ENCODE measurements around the gene SNX13. TPM values are rescaled to one million over a fixed set of nuclear protein-coding genes. Genes with fewer than 3 reads are reported as not detected.

SNX13 gene
- total and polyA plus RNA-seq, 7 donors = 9.6 to 80.9 (median 43.8) TPM

GRCh38 chr7:17942231-17942630 is 1.9 kb upstream of the SNX13 start:
- Histone ChIP-seq H3K4me3 (no peak overlapping the region), H3K27me3 (no peaks in the 10 kb centered on the region), H3K4me1 (peaks cover 0 to 25% (median 18%) of the 10 kb centered on the region in 4 donors), H3K36me3 (no peaks in the 10 kb centered on the region), H3K27ac (no peak overlapping the region), H3K9me3 (no peaks in the 10 kb centered on the region)
- no peak for TF ChIP-seq POLR2A (IDR thresholded peaks at IDR 0.05)
- TF ChIP-seq POLR2AphosphoS5 (IDR thresholded peaks at IDR 0.05) = no peak
- no peak for TF ChIP-seq CTCF (IDR thresholded peaks at IDR 0.05)
- TF ChIP-seq EP300 (IDR thresholded peaks at IDR 0.05) = no peak
- DNase-seq = no peak
- intact Hi-C loops (cut with DNase I) = no loop called here
- WGBS, 2 donors = 92% methylated on average over 1 of the region's 1 CpG

GRCh38 chr7:17940951-17941431 is 697 bp upstream of the SNX13 start:
- DNase-seq = no peak
- TF ChIP-seq EP300 (IDR thresholded peaks at IDR 0.05) = no peak
- TF ChIP-seq POLR2AphosphoS5 (IDR thresholded peaks at IDR 0.05) = no peak
- no peak for TF ChIP-seq POLR2A (IDR thresholded peaks at IDR 0.05)
- no peak for TF ChIP-seq CTCF (IDR thresholded peaks at IDR 0.05)
- WGBS, 2 donors = 6 to 12% methylated on average over 12 of the region's 12 CpGs

GRCh38 chr7:17939606-17940301 is 540 bp downstream of the SNX13 start:
- H3K36me3 ChIP-seq = no peaks in the 10 kb centered on the region
- H3K4me1 ChIP-seq = peaks cover 0 to 38% (median 26%) of the 10 kb centered on the region in 4 donors
- no peaks in the 10 kb centered on the region for H3K9me3 ChIP-seq
- DNase-seq = peak; percentile 71
- peak overlapping the region; percentile 89 to 97 (median 96) for H3K27ac ChIP-seq
- WGBS, 2 donors = 0 to 1% methylated on average over 29 of the region's 29 CpGs
- intact Hi-C loops (cut with DNase I) = no loop called here
- no peaks in the 10 kb centered on the region for H3K27me3 ChIP-seq
- TF ChIP-seq POLR2A (IDR thresholded peaks at IDR 0.05) (no peak), POLR2AphosphoS5 (IDR thresholded peaks at IDR 0.05) (no peak), CTCF (IDR thresholded peaks at IDR 0.05) (no peak), EP300 (IDR thresholded peaks at IDR 0.05) (no peak)
- H3K4me3 ChIP-seq = peak overlapping the region; percentile 70 to 91 (median 78)

More at GRCh38 chr7:17940951-17941431, 697 bp upstream of the SNX13 start:
- Histone ChIP-seq H3K4me1 (peaks cover 0 to 37% (median 25%) of the 10 kb centered on the region in 4 donors), H3K4me3 (peak overlapping the region; percentile 70 to 91 (median 78)), H3K36me3 (no peaks in the 10 kb centered on the region), H3K9me3 (no peaks in the 10 kb centered on the region), H3K27ac (peak overlapping the region; percentile 89 to 97 (median 96)), H3K27me3 (no peaks in the 10 kb centered on the region)
- intact Hi-C loops (cut with DNase I) = no loop called here

GRCh38 chr7:17939211-17939605 is 1.1 kb downstream of the SNX13 start:
- WGBS, 2 donors = 1 to 5% methylated on average over 6 of the region's 6 CpGs
- H3K36me3 ChIP-seq = no peaks in the 10 kb centered on the region
- H3K27me3 ChIP-seq = no peaks in the 10 kb centered on the region
- DNase-seq = no peak
- intact Hi-C loops (cut with DNase I) = no loop called here
- peak overlapping the region; percentile 70 to 91 (median 78) for H3K4me3 ChIP-seq
- no peaks in the 10 kb centered on the region for H3K9me3 ChIP-seq
- no peak for TF ChIP-seq CTCF (IDR thresholded peaks at IDR 0.05)
- TF ChIP-seq POLR2AphosphoS5 (IDR thresholded peaks at IDR 0.05) = no peak
- no peak for TF ChIP-seq POLR2A (IDR thresholded peaks at IDR 0.05)
- no peak for TF ChIP-seq EP300 (IDR thresholded peaks at IDR 0.05)
- peak overlapping the region; percentile 89 to 97 (median 96) for H3K27ac ChIP-seq
- H3K4me1 ChIP-seq = peaks cover 0 to 38% (median 28%) of the 10 kb centered on the region in 4 donors

All from sigmoid colon (tissue), 7 donors.